Endothelial cell (in vitro differentiated cells): ENCODE results near the gene FBXO2. TPM values are rescaled to one million over a fixed set of nuclear protein-coding genes. Genes with fewer than 3 reads are reported as not detected.
"Not testable (repeated sequence)": the region's sequence is repeated elsewhere in the genome, so short reads cannot be mapped to it uniquely, and the experiment has no call there.

Source experiments
- DNase-seq: peaks from one replicate; pipeline ENCODE4 v3.0.0; 2021; ENCODE audit warnings: low spot score
- H3K27ac Mint-ChIP-seq: one replicate; pipeline ENCODE4 v1.8.0; 2021; ENCODE audit warnings: mixed read lengths, inconsistent platforms; ENCODE audit not compliant: unreplicated experiment
- H3K27me3 Mint-ChIP-seq: one replicate; pipeline ENCODE4 v1.8.0; 2021; ENCODE audit warnings: mild to moderate bottlenecking, moderate library complexity, mixed read lengths, inconsistent platforms; ENCODE audit not compliant: unreplicated experiment
- H3K36me3 Mint-ChIP-seq: one replicate; pipeline ENCODE4 v1.8.0; 2021; ENCODE audit warnings: mild to moderate bottlenecking, low read depth, mixed read lengths, inconsistent platforms; ENCODE audit not compliant: unreplicated experiment
- H3K4me1 Mint-ChIP-seq: one replicate; pipeline ENCODE4 v1.8.0; 2021; ENCODE audit warnings: mild to moderate bottlenecking, mixed read lengths, inconsistent platforms; ENCODE audit not compliant: unreplicated experiment
- H3K4me3 Mint-ChIP-seq: one replicate; pipeline ENCODE4 v1.8.0; 2021; ENCODE audit warnings: mild to moderate bottlenecking, mixed read lengths, inconsistent platforms; ENCODE audit not compliant: unreplicated experiment
- H3K9me3 Mint-ChIP-seq: one replicate; pipeline ENCODE4 v1.8.0; 2021; ENCODE audit warnings: mixed read lengths, inconsistent platforms; ENCODE audit not compliant: unreplicated experiment
- total RNA-seq: library from RNA; stranded (reverse); fragmentation: NEBNext Ultra II Directional; extraction: Animal tissue kit (Norgen Biotek cat#: 25700); gene quantifications from one replicate; pipeline ENCODE4 v1.2.1, GENCODE V29; 2021; ENCODE audit not compliant: unreplicated experiment
- TF ChIP-seq, protein P1 (sequence below): fragments of 200-600 bp; sonication (generic); IDR thresholded peaks from one replicate; pipeline ENCODE4 v1.5.0; 2021; ENCODE audit warnings: antibody characterized with exemption; ENCODE audit not compliant: unreplicated experiment

Gene FBXO2
- total RNA-seq, 1 donor from 2014 or later = 1.6 TPM

DNA sequence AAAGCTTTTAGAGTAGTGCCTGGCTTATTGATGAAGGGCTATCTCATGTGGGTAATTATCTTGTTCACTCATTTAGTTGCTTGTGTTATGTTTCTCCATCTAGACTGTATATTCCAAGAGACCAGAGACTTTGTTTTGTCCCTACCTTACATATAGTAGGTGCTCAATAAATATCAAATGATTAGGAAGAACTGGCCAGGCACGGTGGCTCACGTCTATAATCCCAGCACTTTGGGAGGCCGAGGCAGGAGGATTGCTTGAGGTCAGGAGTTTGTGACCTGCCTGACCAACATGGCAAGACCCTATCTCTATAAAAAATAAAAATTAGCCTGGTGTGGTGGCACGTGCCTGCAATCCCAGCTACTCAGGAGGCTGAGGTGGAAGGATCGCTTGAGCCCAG lies 9.0 kb downstream of the FBXO2 start:
- TF ChIP-seq, protein P1, sequence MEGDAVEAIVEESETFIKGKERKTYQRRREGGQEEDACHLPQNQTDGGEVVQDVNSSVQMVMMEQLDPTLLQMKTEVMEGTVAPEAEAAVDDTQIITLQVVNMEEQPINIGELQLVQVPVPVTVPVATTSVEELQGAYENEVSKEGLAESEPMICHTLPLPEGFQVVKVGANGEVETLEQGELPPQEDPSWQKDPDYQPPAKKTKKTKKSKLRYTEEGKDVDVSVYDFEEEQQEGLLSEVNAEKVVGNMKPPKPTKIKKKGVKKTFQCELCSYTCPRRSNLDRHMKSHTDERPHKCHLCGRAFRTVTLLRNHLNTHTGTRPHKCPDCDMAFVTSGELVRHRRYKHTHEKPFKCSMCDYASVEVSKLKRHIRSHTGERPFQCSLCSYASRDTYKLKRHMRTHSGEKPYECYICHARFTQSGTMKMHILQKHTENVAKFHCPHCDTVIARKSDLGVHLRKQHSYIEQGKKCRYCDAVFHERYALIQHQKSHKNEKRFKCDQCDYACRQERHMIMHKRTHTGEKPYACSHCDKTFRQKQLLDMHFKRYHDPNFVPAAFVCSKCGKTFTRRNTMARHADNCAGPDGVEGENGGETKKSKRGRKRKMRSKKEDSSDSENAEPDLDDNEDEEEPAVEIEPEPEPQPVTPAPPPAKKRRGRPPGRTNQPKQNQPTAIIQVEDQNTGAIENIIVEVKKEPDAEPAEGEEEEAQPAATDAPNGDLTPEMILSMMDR = no peak
- Mint-ChIP-seq H3K9me3 (no peaks in the 10 kb centered on the region), H3K27me3 (peaks cover 5% of the 10 kb centered on the region), H3K4me3 (no peak overlapping the region), H3K4me1 (no peaks in the 10 kb centered on the region), H3K27ac (no peak overlapping the region), H3K36me3 (no peaks in the 10 kb centered on the region)
- no peak for DNase-seq

DNA sequence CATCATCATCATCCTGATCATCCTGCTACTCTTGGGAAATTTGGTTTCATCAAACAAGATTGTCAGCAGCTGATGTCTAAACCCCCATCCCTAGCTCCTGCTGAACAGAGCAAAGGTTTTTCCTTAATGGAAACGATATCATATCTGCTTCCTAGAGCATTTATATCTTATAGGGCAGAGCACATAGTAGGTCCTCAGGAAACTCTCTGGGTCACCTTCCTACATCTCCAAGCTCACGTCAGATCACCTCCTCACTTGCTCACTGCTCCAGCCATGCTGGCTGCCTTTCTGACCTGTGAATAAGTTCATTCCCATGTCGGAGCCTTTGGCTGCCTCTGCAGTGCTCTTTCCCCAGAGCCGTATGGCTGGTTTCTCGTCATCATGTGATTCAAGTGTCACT lies 10.4 kb downstream of the FBXO2 start:
- H3K27ac Mint-ChIP-seq = no peak overlapping the region
- H3K4me3 Mint-ChIP-seq = no peak overlapping the region
- TF ChIP-seq, protein P1 = no peak
- DNase-seq = no peak
- H3K4me1 Mint-ChIP-seq = no peaks in the 10 kb centered on the region
- H3K36me3 Mint-ChIP-seq = no peaks in the 10 kb centered on the region
- H3K27me3 Mint-ChIP-seq = peaks cover 5% of the 10 kb centered on the region
- H3K9me3 Mint-ChIP-seq = no peaks in the 10 kb centered on the region

DNA sequence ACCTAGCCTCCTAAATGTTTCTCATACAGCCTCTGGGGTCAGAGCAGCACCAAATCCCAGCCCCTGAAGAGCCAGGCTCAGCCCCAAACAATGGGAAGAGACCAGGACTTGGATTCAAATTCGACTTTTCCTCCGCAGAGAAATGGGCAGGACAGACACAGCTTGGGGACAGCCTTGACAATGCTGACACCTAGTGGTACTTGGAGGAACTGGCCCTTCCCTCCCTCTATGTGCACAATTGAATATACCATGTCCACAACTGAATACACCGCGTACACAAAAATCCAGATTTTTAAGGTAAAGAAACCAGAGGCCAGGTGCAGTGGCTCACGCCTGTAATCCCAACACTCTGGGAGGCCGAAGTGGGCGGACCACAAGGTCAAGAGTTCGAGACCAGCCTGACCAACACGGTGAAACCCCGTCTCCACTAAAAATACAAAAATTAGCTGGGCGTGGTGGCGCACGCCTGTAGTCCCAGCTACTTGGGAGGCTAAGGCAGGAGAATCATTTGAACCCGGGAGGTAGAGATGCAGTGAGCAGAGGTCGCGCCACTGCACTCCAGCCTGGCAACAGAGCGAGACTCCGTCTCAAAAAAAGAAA lies 11.7 kb downstream of the FBXO2 start:
- peak; percentile 75 for DNase-seq
- TF ChIP-seq, protein P1 = peak; percentile 89
- not testable (repeated sequence) for H3K4me1 Mint-ChIP-seq, H3K27me3 Mint-ChIP-seq, H3K9me3 Mint-ChIP-seq, H3K27ac Mint-ChIP-seq, H3K36me3 Mint-ChIP-seq, H3K4me3 Mint-ChIP-seq

DNA sequence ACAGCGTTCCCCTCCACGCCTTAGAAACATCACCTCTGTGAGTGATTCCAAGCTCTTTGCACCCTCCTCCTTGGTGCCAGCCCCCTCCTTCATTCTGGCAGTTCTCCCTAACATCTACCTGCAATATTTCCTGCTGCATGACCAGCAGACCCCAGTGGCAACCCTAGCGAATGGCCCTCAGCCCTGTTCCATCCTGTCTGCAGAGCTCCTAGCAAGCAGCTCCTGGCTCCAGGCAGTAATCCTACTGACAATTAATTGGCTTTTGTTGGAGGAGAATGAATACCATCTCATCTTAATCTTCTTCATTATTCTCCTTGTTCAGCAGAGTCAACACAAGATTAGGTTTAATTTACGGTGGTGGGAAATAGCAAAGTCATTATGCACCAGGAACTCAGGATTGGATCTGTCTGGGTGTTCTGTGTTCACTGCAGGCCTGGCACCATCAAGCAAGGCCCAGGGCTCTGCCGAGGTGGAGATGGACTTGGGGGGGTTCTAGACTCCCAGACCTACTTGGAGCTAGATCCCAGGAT lies 12.4 kb downstream of the FBXO2 start:
- no peak for DNase-seq
- H3K4me1 Mint-ChIP-seq = no peaks in the 10 kb centered on the region
- no peaks in the 10 kb centered on the region for H3K27me3 Mint-ChIP-seq
- no peak overlapping the region for H3K4me3 Mint-ChIP-seq
- H3K36me3 Mint-ChIP-seq = no peaks in the 10 kb centered on the region
- no peak overlapping the region for H3K27ac Mint-ChIP-seq
- no peaks in the 10 kb centered on the region for H3K9me3 Mint-ChIP-seq
- TF ChIP-seq, protein P1 = no peak

DNA sequence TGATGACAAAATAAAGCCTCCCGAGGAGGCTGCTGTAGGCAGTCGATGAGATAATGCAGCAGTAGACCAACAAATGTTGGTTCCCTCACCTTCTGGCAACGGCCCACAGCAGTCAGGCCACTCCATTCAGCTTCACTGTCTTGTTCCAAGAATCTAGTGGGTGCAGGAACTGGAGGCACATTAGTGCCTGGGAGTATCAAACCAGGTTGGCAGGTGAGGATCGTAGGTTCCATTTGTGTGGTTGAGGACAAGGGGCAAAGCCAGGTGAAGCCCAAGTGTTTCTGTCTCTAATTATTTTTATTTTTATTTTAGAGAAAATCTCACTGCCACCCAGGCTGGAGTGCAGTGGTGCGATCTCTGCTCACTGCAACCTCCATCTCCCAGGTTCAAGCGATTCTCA lies 13.3 kb downstream of the FBXO2 start:
- H3K36me3 Mint-ChIP-seq = no peaks in the 10 kb centered on the region
- DNase-seq = no peak
- no peaks in the 10 kb centered on the region for H3K27me3 Mint-ChIP-seq
- H3K27ac Mint-ChIP-seq = no peak overlapping the region
- H3K9me3 Mint-ChIP-seq = no peaks in the 10 kb centered on the region
- no peak overlapping the region for H3K4me3 Mint-ChIP-seq
- TF ChIP-seq, protein P1 = no peak
- H3K4me1 Mint-ChIP-seq = no peaks in the 10 kb centered on the region
